HCT116 (cell line): Measurements from ENCODE around the gene ABHD16A.

Experiments used
- JUND ChIP-seq: IDR thresholded peaks from 2 replicates; pipeline ENCODE4 v1.6.1; 2012
- POLR2A ChIP-seq: IDR thresholded peaks from 2 replicates; pipeline ENCODE4 v1.7.0; 2011; ENCODE audit warnings: borderline replicate concordance; ENCODE audit not compliant: insufficient read depth, insufficient read length; ENCODE audit errors: extremely low read depth
- SRF ChIP-seq: IDR thresholded peaks from 2 replicates; pipeline ENCODE4 v1.6.1; 2012; ENCODE audit warnings: low read depth
- ZFX ChIP-seq: fragments of 450-650 bp; IDR thresholded peaks from 2 replicates; pipeline ENCODE4 v1.6.1; 2017
- TF ChIP-seq, protein P1 (sequence below), 3 experiments: fragments of 200-600 bp in 1 of 3; sonication (generic) in 1 of 3; IDR thresholded peaks in 2 of 3; conservative IDR thresholded peaks in 1 of 3; 2 replicates each; pipeline ENCODE4 v1.5.1; 2012 to 2017; ENCODE audit warnings: low read depth in 2 of 3, low read length in 2 of 3, antibody characterized with exemption in 1 of 3, borderline replicate concordance in 1 of 3, control low read depth in 1 of 3, mild to moderate bottlenecking in 1 of 3, mixed read lengths in 1 of 3, mixed run types in 1 of 3, moderate library complexity in 1 of 3; ENCODE audit not compliant: insufficient read depth in 1 of 3
- TF ChIP-seq, protein P2 (sequence below): IDR thresholded peaks from 2 replicates; pipeline ENCODE4 v1.6.1; 2012; ENCODE audit warnings: low read depth
- TF ChIP-seq, protein P3 (sequence below): IDR thresholded peaks from 2 replicates; pipeline ENCODE4 v1.6.1; 2012

DNA sequence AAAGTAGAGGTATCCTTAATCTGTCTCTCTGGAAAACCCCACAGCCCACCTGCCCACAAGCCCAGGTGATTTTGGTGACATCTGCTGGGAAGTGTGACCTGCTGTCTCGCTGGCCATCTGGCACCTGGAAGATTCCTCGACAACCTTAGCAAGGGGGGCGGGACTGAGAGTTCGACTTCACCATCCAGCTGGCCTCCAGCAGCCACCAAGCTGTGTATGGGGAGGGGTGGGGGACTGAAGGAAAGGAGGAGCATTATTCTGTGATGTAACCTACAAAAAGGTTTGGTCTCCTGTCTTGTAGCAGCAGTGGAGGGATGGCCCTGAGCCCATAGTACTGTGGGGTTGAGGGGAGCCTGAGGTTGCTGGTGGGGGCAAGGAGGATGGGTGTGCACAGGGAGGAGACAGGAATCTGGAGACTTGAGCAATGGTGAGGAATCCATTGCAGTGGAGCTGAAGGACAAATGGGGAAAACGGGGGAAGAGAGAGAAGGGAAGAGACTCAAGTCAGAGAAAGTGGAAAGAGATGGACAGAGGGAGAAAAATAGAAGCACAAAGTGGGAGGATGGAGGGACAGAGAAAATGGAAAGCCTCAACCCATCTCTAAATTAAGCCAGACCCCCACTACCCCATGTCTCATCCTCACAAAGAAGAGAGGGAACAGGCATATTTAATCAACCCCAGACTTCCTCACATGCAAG lies 7.5 kb upstream of the ABHD16A start:
- no peak for TF ChIP-seq SRF
- TF ChIP-seq, protein P1, sequence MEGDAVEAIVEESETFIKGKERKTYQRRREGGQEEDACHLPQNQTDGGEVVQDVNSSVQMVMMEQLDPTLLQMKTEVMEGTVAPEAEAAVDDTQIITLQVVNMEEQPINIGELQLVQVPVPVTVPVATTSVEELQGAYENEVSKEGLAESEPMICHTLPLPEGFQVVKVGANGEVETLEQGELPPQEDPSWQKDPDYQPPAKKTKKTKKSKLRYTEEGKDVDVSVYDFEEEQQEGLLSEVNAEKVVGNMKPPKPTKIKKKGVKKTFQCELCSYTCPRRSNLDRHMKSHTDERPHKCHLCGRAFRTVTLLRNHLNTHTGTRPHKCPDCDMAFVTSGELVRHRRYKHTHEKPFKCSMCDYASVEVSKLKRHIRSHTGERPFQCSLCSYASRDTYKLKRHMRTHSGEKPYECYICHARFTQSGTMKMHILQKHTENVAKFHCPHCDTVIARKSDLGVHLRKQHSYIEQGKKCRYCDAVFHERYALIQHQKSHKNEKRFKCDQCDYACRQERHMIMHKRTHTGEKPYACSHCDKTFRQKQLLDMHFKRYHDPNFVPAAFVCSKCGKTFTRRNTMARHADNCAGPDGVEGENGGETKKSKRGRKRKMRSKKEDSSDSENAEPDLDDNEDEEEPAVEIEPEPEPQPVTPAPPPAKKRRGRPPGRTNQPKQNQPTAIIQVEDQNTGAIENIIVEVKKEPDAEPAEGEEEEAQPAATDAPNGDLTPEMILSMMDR (IDR thresholded peaks at IDR 0.05 in 2 of 3, conservative IDR thresholded peaks at IDR 0.05 in 1 of 3; ENCODE audit: borderline replicate concordance in 1 of 3, insufficient read depth in 1 of 3, low read depth in 2 of 3, low read length in 2 of 3): no peak
- no peak for TF ChIP-seq JUND
- TF ChIP-seq, protein P2, sequence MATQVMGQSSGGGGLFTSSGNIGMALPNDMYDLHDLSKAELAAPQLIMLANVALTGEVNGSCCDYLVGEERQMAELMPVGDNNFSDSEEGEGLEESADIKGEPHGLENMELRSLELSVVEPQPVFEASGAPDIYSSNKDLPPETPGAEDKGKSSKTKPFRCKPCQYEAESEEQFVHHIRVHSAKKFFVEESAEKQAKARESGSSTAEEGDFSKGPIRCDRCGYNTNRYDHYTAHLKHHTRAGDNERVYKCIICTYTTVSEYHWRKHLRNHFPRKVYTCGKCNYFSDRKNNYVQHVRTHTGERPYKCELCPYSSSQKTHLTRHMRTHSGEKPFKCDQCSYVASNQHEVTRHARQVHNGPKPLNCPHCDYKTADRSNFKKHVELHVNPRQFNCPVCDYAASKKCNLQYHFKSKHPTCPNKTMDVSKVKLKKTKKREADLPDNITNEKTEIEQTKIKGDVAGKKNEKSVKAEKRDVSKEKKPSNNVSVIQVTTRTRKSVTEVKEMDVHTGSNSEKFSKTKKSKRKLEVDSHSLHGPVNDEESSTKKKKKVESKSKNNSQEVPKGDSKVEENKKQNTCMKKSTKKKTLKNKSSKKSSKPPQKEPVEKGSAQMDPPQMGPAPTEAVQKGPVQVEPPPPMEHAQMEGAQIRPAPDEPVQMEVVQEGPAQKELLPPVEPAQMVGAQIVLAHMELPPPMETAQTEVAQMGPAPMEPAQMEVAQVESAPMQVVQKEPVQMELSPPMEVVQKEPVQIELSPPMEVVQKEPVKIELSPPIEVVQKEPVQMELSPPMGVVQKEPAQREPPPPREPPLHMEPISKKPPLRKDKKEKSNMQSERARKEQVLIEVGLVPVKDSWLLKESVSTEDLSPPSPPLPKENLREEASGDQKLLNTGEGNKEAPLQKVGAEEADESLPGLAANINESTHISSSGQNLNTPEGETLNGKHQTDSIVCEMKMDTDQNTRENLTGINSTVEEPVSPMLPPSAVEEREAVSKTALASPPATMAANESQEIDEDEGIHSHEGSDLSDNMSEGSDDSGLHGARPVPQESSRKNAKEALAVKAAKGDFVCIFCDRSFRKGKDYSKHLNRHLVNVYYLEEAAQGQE: no peak
- TF ChIP-seq POLR2A: no peak
- no peak for TF ChIP-seq ZFX
- TF ChIP-seq, protein P3, sequence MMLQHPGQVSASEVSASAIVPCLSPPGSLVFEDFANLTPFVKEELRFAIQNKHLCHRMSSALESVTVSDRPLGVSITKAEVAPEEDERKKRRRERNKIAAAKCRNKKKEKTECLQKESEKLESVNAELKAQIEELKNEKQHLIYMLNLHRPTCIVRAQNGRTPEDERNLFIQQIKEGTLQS: no peak
